Prostate gland (tissue), 2 donors: ENCODE data around the gene GRID1. TPM values are rescaled to one million over a fixed set of nuclear protein-coding genes. Genes with fewer than 3 reads are reported as not detected.

Experiments used
- DNase-seq: peaks from one replicate; pipeline ENCODE4 v3.0.0-alpha.2; 2019; ENCODE audit warnings: low spot score
- H3K27ac ChIP-seq, 2 donors: fragments of 200-600 bp; sonication (generic); 2 replicates each; pipeline ENCODE4 v1.5.1; 2017 to 2019
- H3K27me3 ChIP-seq: fragments of 200-600 bp; sonication (generic); replicated peaks from 2 replicates; pipeline ENCODE4 v1.5.1; 2019; ENCODE audit not compliant: insufficient read depth
- H3K36me3 ChIP-seq, 2 donors: fragments of 200-600 bp; sonication (generic); 1 replicate in 1 of 2; 2 replicates in 1 of 2; pipeline versions ENCODE4 v1.5.1 to v1.8.1; 2017 to 2019
- H3K4me1 ChIP-seq: fragments of 200-600 bp; sonication (generic); replicated peaks from 2 replicates; pipeline ENCODE4 v1.5.1; 2019
- H3K4me3 ChIP-seq, 2 donors: fragments of 200-600 bp; sonication (generic); 2 replicates each; pipeline ENCODE4 v1.5.1; 2017 to 2019
- H3K9me3 ChIP-seq: fragments of 200-600 bp; sonication (generic); 2 replicates; pipeline ENCODE4 v1.5.1; 2017
- CTCF ChIP-seq, 4 experiments: fragments of 200-600 bp in 2 of 4; fragments of 450-650 bp in 2 of 4; sonication (generic) in 2 of 4; IDR thresholded peaks; 1 replicate in 3 of 4; 2 replicates in 1 of 4; pipeline ENCODE4 v1.5.1; 2016 to 2019; ENCODE audit warnings: antibody characterized with exemption in 4 of 4, mild to moderate bottlenecking in 2 of 4, moderate library complexity in 2 of 4
- POLR2A ChIP-seq: fragments of 450-650 bp; IDR thresholded peaks from one replicate; pipeline ENCODE4 v1.6.1; 2016; ENCODE audit warnings: antibody characterized with exemption, mild to moderate bottlenecking
- POLR2AphosphoS5 ChIP-seq: sonication (generic); formaldehyde crosslinking; IDR thresholded peaks from one replicate; pipeline ENCODE4 v1.6.1; 2017; ENCODE audit warnings: antibody characterized with exemption
- WGBS: methylation state at CpG from one replicate; pipeline ENCODE4 v1.1.5; 2018; 5-methylcytosine and 5-hydroxymethylcytosine counted together
- intact Hi-C: fragments of 100-400 bp; cut with DNase I; formaldehyde crosslinking; loops from one replicate; pipeline ENCODE4 v1.14.2; 2022
- total RNA-seq, 2 donors: library from RNA; depleted of rRNA; stranded (reverse); fragments of >200 nt; gene quantifications; one replicate each; pipeline ENCODE4 v1.1.0, GENCODE V29; 2016

GRID1 gene
- total RNA-seq, 2 donors from 2014 or later, result 1.0 to 10.0 TPM

DNA sequence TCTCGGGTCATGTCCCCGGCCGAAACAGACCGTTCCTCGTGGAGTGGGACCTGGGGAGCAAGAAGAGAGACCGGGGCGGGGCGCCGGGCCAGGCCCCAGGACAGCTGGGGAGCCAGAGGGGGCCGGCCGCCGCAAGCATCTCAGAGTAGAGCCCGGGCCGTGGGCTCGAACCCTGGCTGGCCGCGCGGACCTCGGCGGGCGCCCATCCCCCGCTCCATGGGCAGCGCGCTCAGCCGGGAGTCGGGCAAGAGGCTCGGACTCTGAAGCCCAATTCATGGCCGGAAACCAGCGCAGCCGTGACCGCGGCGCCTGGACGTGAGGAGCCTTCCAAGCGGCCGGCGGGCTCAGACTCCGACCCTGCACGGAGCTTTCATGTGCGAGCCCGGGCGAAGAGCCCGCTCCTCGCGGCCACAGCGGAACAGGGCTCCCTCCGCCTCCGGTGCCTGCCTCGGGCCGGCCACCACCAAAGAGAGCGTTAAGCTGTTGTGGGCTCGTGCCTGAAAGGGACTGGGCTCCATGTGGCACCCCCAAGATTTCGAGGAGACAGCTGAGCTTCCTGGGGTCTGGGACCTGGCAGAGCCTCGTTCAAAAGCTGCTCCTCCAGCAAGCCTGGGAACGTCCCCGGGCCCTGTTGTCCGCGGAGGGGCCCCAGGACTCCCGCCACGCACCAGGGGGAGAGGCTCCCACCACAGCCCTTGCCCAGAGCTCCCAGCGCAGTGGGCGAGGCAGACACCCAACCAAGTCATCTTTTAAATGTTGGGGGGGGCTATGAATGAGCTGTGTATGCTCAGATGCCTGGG lies 757 bp upstream of the GRID1 start:
- DNase-seq, result no peak
- no peaks in the 10 kb centered on the region for H3K36me3 ChIP-seq
- H3K4me3 ChIP-seq, result peak overlapping the region; percentile 39 to 50
- intact Hi-C loops, result no loop called here
- TF ChIP-seq POLR2A, result no peak
- TF ChIP-seq POLR2AphosphoS5, result no peak
- no peak for TF ChIP-seq CTCF (IDR thresholded peaks at IDR 0.05)
- 5% methylated on average over 39 of the region's 62 CpGs for WGBS
- H3K4me1 ChIP-seq, result peaks cover 2% of the 10 kb centered on the region
- H3K27ac ChIP-seq, result no peak overlapping the region
- H3K9me3 ChIP-seq, result no peaks in the 10 kb centered on the region
- no peaks in the 10 kb centered on the region for H3K27me3 ChIP-seq

GRCh38 chr10:86366902-86367151 lies 232 bp upstream of the GRID1 start:
- no peak for DNase-seq
- H3K4me3 ChIP-seq, result peak overlapping the region; percentile 39 to 50
- TF ChIP-seq POLR2A, result no peak
- no peak for TF ChIP-seq CTCF (IDR thresholded peaks at IDR 0.05)
- TF ChIP-seq POLR2AphosphoS5, result no peak
- no peaks in the 10 kb centered on the region for H3K27me3 ChIP-seq
- no peak overlapping the region for H3K27ac ChIP-seq
- WGBS, result no CpG with 5 or more reads among the region's 38 CpGs
- H3K36me3 ChIP-seq, result no peaks in the 10 kb centered on the region
- H3K4me1 ChIP-seq, result peaks cover 2% of the 10 kb centered on the region
- H3K9me3 ChIP-seq, result no peaks in the 10 kb centered on the region
- intact Hi-C loops, result no loop called here

DNA sequence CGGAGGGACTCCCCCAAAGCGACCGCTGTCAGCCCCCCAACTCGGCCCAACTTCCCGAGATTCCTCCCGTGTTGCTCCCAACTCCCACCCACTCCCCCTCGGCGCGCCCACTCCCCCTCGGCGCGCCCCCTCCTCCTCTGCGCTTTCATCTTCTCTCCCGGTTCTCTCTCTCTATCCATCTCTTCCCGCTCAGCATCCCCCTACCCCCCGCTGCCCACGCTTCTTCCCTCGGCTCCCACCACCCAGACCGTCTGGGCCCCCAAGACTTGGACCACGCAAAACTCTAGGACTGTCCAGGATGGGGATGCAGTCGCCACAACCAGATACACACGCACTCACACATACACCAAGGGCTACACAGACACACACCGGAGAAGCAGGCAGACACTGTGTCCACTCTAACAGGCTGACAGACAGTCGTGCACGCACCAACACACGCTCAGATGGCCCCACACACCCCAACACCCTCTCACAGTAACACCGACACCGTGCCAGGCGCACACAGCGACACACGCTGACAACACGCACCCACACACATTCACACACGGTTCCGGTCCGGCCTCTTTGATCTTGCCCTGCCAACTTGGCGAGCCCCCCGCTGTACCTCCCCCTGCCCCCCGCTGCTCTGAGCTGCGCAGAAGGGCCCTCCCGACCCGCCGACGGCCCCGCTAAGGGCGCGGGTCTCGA lies 1.1 kb downstream of the GRID1 start:
- H3K36me3 ChIP-seq, result no peaks in the 10 kb centered on the region
- no peaks in the 10 kb centered on the region for H3K9me3 ChIP-seq
- no peak for DNase-seq
- peak overlapping the region; percentile 39 to 50 for H3K4me3 ChIP-seq
- WGBS, result 2% methylated on average over 45 of the region's 47 CpGs
- H3K4me1 ChIP-seq, result peaks cover 2% of the 10 kb centered on the region
- TF ChIP-seq CTCF (IDR thresholded peaks at IDR 0.05) (no peak), POLR2A (no peak), POLR2AphosphoS5 (no peak)
- intact Hi-C loops, result no loop called here
- H3K27me3 ChIP-seq, result no peaks in the 10 kb centered on the region
- H3K27ac ChIP-seq, result no peak overlapping the region

- no peak overlapping the region for H3K27ac ChIP-seq
- TF ChIP-seq CTCF (IDR thresholded peaks at IDR 0.05) (no peak), POLR2AphosphoS5 (no peak), POLR2A (no peak)
- H3K36me3 ChIP-seq, result no peaks in the 10 kb centered on the region
- H3K9me3 ChIP-seq, result no peaks in the 10 kb centered on the region
- DNase-seq, result no peak
- 21% methylated on average over 42 of the region's 46 CpGs for WGBS
- peak overlapping the region in 1 of 2 donors; percentile 50 for H3K4me3 ChIP-seq
- intact Hi-C loops, result no loop called here
- H3K27me3 ChIP-seq, result no peaks in the 10 kb centered on the region
- H3K4me1 ChIP-seq, result peaks cover 2% of the 10 kb centered on the region
These were observed 1.9 kb downstream of the GRID1 start for GRCh38 chr10:86364491-86365345.
